ENCODE data around the gene SMAD7.
"Not testable (repeated sequence)": the region's sequence is repeated elsewhere in the genome, so short reads cannot be mapped to it uniquely, and the experiment has no call there.

The SMAD7 gene

GRCh38 chr18:48876590-48876989 is 74.2 kb downstream of the SMAD7 start:
- no peak for DNase-seq

DNA sequence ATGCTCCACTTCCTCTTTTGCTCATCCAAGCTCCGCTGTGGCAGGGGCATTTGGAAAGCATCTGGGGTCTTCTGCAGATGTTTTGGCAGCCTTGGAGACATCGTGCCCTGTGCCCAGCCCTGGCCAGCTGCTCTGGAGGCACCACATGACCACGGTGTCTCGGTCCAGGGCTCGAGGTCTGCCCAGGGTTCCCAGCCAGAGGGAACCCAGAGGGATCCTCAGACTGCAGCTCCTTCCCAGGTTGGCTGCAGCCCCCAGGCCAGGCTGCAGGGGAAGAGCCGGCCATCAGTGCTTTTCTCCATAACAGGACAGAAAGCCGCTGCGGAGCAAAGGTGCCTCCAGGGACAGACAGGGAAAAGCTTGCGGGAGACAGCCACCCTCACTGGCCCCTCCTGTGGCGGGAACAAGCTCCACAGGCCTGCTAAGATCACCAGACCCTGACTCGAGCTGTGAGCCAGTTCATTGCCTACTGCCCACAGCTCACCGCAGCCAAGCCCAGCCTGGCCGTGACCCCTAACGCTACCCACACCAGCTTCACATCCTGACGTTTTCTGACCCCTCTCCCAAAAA is 74.7 kb downstream of the SMAD7 start:
- no peak for DNase-seq

GRCh38 chr18:48875314-48875941 is 75.3 kb downstream of the SMAD7 start:
- DNase-seq, result no peak

DNA sequence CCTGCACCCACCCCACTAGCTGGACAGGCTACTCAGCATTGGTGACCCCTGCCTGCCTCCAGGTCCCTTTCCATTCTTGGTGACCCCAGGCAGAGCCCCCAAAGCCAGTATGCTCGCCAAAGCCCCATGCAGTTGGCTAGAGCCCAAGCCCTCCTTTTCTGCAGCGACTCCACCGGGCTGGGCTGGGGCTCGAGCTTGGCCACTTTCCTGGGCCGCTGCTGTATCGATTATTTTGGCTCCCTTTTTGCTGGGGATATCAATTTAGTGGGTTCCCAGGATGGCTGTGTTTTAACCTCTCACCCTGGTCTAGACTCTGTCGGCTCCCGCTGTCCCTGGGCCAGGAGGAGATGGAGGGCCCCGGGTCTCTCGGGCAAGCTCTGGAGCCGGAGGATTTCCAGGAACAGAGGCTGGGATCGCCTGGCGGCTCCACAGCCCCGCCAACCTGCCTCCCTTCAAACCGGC is 76.0 kb downstream of the SMAD7 start:
- DNase-seq, result no peak

GRCh38 chr18:48874233-48874632 is 76.5 kb downstream of the SMAD7 start:
- no peak for DNase-seq

DNA sequence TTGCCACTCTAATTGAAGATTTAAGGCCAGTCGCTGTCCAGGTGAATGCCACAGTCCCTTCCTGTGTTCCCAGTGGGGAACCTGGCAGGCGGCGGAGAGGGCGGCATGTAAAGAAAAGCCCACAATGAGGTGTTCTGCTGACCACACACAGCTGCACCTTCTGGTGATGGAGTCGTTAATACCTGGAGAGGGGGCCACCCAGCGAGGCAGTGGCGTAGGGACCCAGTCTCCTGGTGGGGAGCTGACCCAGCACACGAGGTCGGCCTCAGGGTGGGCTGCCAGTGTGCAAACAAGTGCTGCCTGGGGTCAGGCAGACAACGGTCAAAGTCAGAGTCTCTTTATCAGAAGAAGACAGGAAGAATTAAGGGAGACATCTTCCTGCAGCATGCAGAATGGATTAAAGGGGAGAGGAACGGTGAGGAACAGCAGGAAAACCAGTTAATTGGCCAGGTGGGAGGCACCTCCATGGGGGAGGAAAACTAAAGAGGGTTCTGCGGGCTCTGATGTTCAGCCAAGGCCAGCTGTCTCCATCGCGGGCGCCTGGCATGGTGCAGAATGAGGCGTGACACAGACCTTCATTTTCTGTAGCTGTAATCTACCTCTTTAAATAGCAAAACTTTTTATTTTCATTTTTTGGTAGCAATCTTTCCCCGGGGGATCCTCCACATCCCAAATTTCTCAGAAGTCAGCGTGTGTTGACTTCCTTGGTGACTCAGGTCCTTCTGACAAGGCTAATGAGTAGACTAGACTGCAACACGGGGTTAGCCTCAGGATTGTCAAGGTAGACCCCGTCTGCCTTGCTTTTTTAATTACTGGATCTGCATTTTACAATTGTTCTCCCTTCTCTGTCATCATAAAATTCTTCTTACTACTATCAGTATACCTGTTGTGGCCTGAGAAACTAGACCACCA is 78.3 kb downstream of the SMAD7 start:
- no peak for DNase-seq

GRCh38 chr18:48871391-48872166 is 79.2 kb downstream of the SMAD7 start:
- no peak for DNase-seq

- not testable (repeated sequence) for DNase-seq
Measured at GRCh38 chr18:48870926-48871325, 79.8 kb downstream of the SMAD7 start.

Measured in stimulated activated CD4-positive, alpha-beta T cell treated with anti-CD3 and anti-CD28 coated beads, Interleukin-4, amount 100 ng/mL, for 4 hours (primary cell).